ENCODE measurements around the gene HDAC4.

Gene HDAC4

GRCh38 chr2:239265681-239266433 is 135.0 kb downstream of the HDAC4 start:
- Histone ChIP-seq H3K27me3 (ENCODE audit: low read length) (no peaks in the 10 kb centered on the region), H2AFZ (ENCODE audit: low read depth, low read length, severe bottlenecking) (no peak overlapping the region), H3K79me2 (ENCODE audit: insufficient read depth, low read length) (no peaks in the 10 kb centered on the region), H4K20me1 (ENCODE audit: low read depth, low read length) (peaks cover 11% of the 10 kb centered on the region; the same call in 1 of the 2 replicates), H3F3A (ENCODE audit: insufficient read depth) (no peaks in the 10 kb centered on the region), H3K4me3 (ENCODE audit: insufficient read depth, low read length, poor library complexity, severe bottlenecking) (no peak overlapping the region), H3K27ac (ENCODE audit: low read depth, low read length) (no peak overlapping the region), H3K36me3 (ENCODE audit: low read length) (no peaks in the 10 kb centered on the region), H3K9ac (ENCODE audit: low read length) (no peak overlapping the region), H3K9me3 (ENCODE audit: insufficient read depth, low read length) (no peaks in the 10 kb centered on the region), H3K9me2 (replicated peaks; ENCODE audit: insufficient read depth, low read length) (no peaks in the 10 kb centered on the region), H3K4me2 (ENCODE audit: low read depth, low read length, poor library complexity, severe bottlenecking) (no peak overlapping the region)
- TF ChIP-seq EZH2phosphoT487 (conservative IDR thresholded peaks at IDR 0.05; ENCODE audit: low read length) (no peak), CTCF (IDR thresholded peaks at IDR 0.05; ENCODE audit: insufficient read depth, low read length, poor library complexity, severe bottlenecking) (no peak)

- H3K9me3 ChIP-seq (ENCODE audit: insufficient read depth, low read length), result no peaks in the 10 kb centered on the region
- H3K36me3 ChIP-seq (ENCODE audit: low read length), result no peaks in the 10 kb centered on the region
- H3K79me2 ChIP-seq (ENCODE audit: insufficient read depth, low read length), result no peaks in the 10 kb centered on the region
- TF ChIP-seq EZH2phosphoT487 (conservative IDR thresholded peaks at IDR 0.05; ENCODE audit: low read length) (no peak), CTCF (IDR thresholded peaks at IDR 0.05; ENCODE audit: insufficient read depth, low read length, poor library complexity, severe bottlenecking) (no peak)
- no peaks in the 10 kb centered on the region for H3K27me3 ChIP-seq (ENCODE audit: low read length)
- no peak overlapping the region for H2AFZ ChIP-seq (ENCODE audit: low read depth, low read length, severe bottlenecking)
- H3K4me3 ChIP-seq (ENCODE audit: insufficient read depth, low read length, poor library complexity, severe bottlenecking), result no peak overlapping the region
- H4K20me1 ChIP-seq (ENCODE audit: low read depth, low read length), result peaks cover 6% of the 10 kb centered on the region; the same call in 1 of the 2 replicates
- no peaks in the 10 kb centered on the region for H3K9me2 ChIP-seq (replicated peaks; ENCODE audit: insufficient read depth, low read length)
- no peak overlapping the region for H3K9ac ChIP-seq (ENCODE audit: low read length)
- no peak overlapping the region for H3K4me2 ChIP-seq (ENCODE audit: low read depth, low read length, poor library complexity, severe bottlenecking)
- H3F3A ChIP-seq (ENCODE audit: insufficient read depth), result no peaks in the 10 kb centered on the region
- no peak overlapping the region for H3K27ac ChIP-seq (ENCODE audit: low read depth, low read length)
These were observed 135.8 kb downstream of the HDAC4 start for GRCh38 chr2:239264838-239265651.

- Histone ChIP-seq H3K4me3 (ENCODE audit: insufficient read depth, low read length, poor library complexity, severe bottlenecking) (no peak overlapping the region), H2AFZ (ENCODE audit: low read depth, low read length, severe bottlenecking) (no peak overlapping the region), H3K9ac (ENCODE audit: low read length) (no peak overlapping the region), H3K9me3 (ENCODE audit: insufficient read depth, low read length) (no peaks in the 10 kb centered on the region), H3K27ac (ENCODE audit: low read depth, low read length) (no peak overlapping the region), H3F3A (ENCODE audit: insufficient read depth) (no peaks in the 10 kb centered on the region), H4K20me1 (ENCODE audit: low read depth, low read length) (peaks cover 5% of the 10 kb centered on the region; the same call in 1 of the 2 replicates), H3K27me3 (ENCODE audit: low read length) (no peaks in the 10 kb centered on the region), H3K36me3 (ENCODE audit: low read length) (no peaks in the 10 kb centered on the region), H3K4me2 (ENCODE audit: low read depth, low read length, poor library complexity, severe bottlenecking) (no peak overlapping the region), H3K79me2 (ENCODE audit: insufficient read depth, low read length) (no peaks in the 10 kb centered on the region), H3K9me2 (replicated peaks; ENCODE audit: insufficient read depth, low read length) (no peaks in the 10 kb centered on the region)
- TF ChIP-seq CTCF (IDR thresholded peaks at IDR 0.05; ENCODE audit: insufficient read depth, low read length, poor library complexity, severe bottlenecking) (no peak), EZH2phosphoT487 (conservative IDR thresholded peaks at IDR 0.05; ENCODE audit: low read length) (no peak)
These were observed 136.4 kb downstream of the HDAC4 start for GRCh38 chr2:239264492-239264837.
